ENCODE results near the gene APBB1. TPM values are rescaled to one million over a fixed set of nuclear protein-coding genes. Genes with fewer than 3 reads are reported as not detected.

APBB1 gene
- total and polyA plus RNA-seq, 8 donors = 11.4 to 69.3 (median 16.8) TPM

DNA sequence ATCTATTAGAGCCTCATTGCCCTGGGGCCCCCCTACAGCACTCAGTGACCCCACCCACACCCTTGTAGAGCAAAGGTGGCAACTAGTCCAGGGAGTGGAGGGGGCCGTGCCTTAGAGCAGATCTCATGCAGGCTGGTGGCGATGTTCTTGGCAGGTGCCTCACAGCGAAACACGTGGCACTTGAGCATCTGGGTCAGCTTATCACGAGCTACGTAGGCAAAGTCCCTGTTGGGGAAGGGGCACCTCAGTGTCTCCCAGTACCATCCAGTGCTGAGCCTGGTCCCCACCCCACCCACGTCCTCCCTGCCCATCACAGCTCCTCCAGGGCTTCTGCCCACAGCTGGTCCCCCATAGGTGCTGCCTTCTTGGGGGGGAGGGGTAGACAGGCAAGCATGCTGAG lies 17.4 kb downstream of the APBB1 start:
- Histone ChIP-seq H3K27me3 (no peaks in the 10 kb centered on the region), H3K4me3 (no peak overlapping the region), H3K4me1 (no peaks in the 10 kb centered on the region), H3K36me3 (no peaks in the 10 kb centered on the region), H3K9me3 (no peaks in the 10 kb centered on the region), H3K27ac (no peak overlapping the region)
- 87 to 97% methylated on average over 7 of the region's 7 CpGs for WGBS, 2 donors
- DNase-seq (no peak), ATAC-seq (no peak), FAIRE-seq (no peak)
- TF ChIP-seq, protein P1, sequence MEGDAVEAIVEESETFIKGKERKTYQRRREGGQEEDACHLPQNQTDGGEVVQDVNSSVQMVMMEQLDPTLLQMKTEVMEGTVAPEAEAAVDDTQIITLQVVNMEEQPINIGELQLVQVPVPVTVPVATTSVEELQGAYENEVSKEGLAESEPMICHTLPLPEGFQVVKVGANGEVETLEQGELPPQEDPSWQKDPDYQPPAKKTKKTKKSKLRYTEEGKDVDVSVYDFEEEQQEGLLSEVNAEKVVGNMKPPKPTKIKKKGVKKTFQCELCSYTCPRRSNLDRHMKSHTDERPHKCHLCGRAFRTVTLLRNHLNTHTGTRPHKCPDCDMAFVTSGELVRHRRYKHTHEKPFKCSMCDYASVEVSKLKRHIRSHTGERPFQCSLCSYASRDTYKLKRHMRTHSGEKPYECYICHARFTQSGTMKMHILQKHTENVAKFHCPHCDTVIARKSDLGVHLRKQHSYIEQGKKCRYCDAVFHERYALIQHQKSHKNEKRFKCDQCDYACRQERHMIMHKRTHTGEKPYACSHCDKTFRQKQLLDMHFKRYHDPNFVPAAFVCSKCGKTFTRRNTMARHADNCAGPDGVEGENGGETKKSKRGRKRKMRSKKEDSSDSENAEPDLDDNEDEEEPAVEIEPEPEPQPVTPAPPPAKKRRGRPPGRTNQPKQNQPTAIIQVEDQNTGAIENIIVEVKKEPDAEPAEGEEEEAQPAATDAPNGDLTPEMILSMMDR (IDR thresholded peaks at IDR 0.05) = no peak
- intact Hi-C loops (cut with DNase I) = no loop called here

DNA sequence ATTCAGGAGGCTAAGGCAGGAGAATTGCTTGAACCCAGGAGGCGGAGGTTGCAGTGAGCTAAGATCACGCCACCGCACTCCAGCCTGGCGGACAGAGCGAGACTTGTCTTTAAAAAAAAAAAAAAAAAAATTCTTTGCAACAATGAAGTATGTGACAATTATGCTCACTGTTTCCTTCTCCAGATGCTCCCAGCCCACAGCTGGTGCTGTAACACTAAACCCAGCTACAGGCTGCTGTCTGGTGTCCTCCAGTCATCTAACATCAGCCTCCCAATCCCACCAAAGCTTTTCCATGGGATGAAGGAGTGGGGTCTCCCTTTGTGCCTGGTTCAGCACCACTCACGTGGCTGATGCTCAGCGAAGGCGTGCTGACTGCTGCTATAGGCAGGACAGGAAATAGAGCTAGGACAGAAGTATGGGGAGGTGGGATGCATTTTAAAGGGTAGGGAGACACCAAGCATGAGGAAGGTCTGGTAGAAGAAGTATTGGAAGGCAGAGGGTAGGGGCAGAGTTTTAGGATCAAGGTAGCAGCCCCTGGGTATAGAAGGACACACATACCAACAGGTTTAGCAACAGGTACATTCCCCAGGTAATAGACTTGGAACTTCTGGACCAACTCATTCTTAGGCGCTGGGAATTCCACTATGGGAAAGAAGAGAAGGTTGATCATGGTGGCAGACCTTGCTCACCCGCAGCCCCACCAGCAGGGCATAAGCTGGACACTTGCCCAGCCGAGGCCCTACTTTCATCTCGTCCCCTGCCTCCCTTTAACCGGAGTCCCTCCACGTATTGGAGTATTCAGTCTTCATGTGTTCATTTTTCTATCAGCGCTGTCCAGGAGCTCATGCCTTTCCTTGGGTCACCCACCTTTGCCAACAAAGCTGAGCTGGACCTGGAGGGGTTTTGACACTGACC lies 18.2 kb downstream of the APBB1 start:
- FAIRE-seq (no peak), DNase-seq (no peak), ATAC-seq (no peak)
- Histone ChIP-seq H3K27me3 (no peaks in the 10 kb centered on the region), H3K36me3 (no peaks in the 10 kb centered on the region), H3K4me3 (no peak overlapping the region), H3K4me1 (no peaks in the 10 kb centered on the region), H3K27ac (no peak overlapping the region), H3K9me3 (no peaks in the 10 kb centered on the region)
- intact Hi-C loops (cut with DNase I) = no loop called here
- 92 to 97% methylated on average over 15 of the region's 15 CpGs for WGBS, 2 donors
- TF ChIP-seq, protein P1 (IDR thresholded peaks at IDR 0.05) = no peak

DNA sequence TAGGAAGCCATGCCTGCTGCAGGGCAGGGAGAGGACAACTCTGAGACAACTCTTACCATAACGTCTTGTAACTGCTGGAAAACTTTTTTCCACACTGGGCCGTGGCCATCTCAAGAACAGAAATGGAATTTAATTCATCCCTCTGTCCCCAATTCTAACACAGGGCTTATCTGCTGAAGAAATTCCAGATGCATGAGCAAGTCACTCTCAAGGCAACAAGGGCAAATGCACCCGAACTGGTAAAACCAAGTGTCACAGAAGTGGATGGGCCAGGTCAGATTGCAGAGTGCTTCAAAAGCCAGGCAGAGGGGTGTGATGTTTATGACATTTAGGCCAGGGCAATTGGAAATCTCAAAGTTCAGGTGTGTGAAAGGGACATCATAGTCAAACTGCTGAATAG lies 21.3 kb downstream of the APBB1 start:
- TF ChIP-seq, protein P1 (IDR thresholded peaks at IDR 0.05) = no peak
- no peaks in the 10 kb centered on the region for H3K4me1 ChIP-seq
- H3K27me3 ChIP-seq = no peaks in the 10 kb centered on the region
- FAIRE-seq = no peak
- H3K9me3 ChIP-seq = no peaks in the 10 kb centered on the region
- intact Hi-C loops (cut with DNase I) = no loop called here
- DNase-seq = no peak
- 56% methylated on average over 3 of the region's 3 CpGs for WGBS, 2 donors
- no peak for ATAC-seq
- no peak overlapping the region for H3K27ac ChIP-seq
- no peak overlapping the region for H3K4me3 ChIP-seq
- H3K36me3 ChIP-seq = no peaks in the 10 kb centered on the region

DNA sequence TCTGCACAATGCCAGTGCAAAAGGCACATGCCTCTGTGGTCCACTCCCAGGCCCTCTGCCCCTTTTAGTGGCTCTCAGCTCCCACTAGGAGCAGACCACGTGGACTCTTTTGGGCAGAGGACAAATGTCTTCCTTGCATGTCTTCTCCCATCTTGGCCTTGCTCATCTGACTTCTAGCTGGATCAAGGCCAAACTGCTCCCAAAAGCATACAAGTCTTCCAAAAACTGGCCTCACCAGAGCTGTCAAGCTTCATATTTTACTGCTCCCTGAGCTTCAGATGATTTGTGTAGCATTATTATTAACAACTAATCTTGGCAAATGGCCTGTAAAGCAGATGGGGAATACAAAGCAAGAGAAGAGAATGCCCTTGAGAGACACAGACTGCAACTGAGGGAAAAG lies 21.7 kb downstream of the APBB1 start:
- Histone ChIP-seq H3K4me1 (peaks cover 0 to under 1% (median 0%) of the 10 kb centered on the region in 3 donors), H3K27ac (no peak overlapping the region), H3K9me3 (no peaks in the 10 kb centered on the region), H3K36me3 (no peaks in the 10 kb centered on the region), H3K27me3 (no peaks in the 10 kb centered on the region), H3K4me3 (no peak overlapping the region)
- DNase-seq (no peak), FAIRE-seq (no peak), ATAC-seq (no peak)
- intact Hi-C loops (cut with DNase I) = no loop called here
- TF ChIP-seq, protein P1 (IDR thresholded peaks at IDR 0.05) = no peak
- WGBS, 2 donors = 52 to 70% methylated on average over 1 of the region's 1 CpG

DNA sequence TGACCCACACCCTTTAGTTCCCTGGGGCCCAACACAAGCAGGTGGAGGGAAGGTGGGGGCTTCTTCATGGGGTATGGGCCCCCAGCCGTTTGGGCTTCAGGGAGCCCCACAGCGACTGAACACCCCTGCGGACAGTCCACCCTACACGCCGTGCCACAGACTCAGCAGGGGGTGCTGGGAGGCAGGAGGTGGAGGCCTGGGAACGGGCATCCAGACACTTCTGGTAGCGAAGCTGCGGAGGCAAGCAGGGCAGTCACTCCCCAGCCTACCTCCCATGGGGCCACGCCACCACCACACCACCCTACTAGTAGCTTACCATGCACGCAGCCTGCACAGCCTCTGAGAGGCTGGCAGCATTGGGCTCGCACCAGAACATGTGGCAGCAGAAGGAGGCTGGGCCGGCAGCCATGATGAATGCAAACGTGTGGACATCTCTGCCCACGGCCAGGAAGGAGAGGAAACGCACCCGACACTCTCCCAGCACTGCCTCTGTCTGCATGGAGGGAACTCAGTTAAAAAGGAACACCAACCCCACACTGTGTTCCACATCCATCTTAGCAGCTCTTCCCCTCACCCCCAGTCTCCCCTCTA lies 23.3 kb downstream of the APBB1 start:
- no peaks in the 10 kb centered on the region for H3K9me3 ChIP-seq
- intact Hi-C loops (cut with DNase I) = no loop called here
- ATAC-seq (no peak), FAIRE-seq (no peak), DNase-seq (peak in 1 of 6 donors; percentile 65)
- no peaks in the 10 kb centered on the region for H3K36me3 ChIP-seq
- peaks cover 0 to 7% (median 0%) of the 10 kb centered on the region in 3 donors for H3K4me1 ChIP-seq
- no peak overlapping the region for H3K4me3 ChIP-seq
- TF ChIP-seq, protein P1 (IDR thresholded peaks at IDR 0.05) = no peak
- no peaks in the 10 kb centered on the region for H3K27me3 ChIP-seq
- 85 to 90% methylated on average over 16 of the region's 16 CpGs for WGBS, 2 donors
- no peak overlapping the region for H3K27ac ChIP-seq
